Psoas muscle (tissue), 8 donors: ENCODE data around the gene GLB1L3. TPM values are rescaled to one million over a fixed set of nuclear protein-coding genes. Genes with fewer than 3 reads are reported as not detected.

Experiments used
- ATAC-seq, 4 donors: fragments of 200-7000 bp; cut with Tn5 transposase; one replicate each; pipeline ENCODE4 v1.9.1; 2020; ENCODE audit warnings: moderate library complexity in 3 of 4, mild to moderate bottlenecking in 2 of 4
- DNase-seq, 2 donors: peaks; one replicate each; pipeline ENCODE4 v3.0.0-alpha.2; 2020
- H3K27ac ChIP-seq: fragments of 200-600 bp; one replicate; pipeline ENCODE4 v1.8.0; 2022
- H3K27me3 ChIP-seq, 3 donors: fragments of 200-600 bp in 1 of 3; one replicate each; pipeline versions ENCODE4 v1.6.1 to v1.8.0; 2013 to 2022; ENCODE audit warnings: low read length in 2 of 3, mild to moderate bottlenecking in 2 of 3, moderate library complexity in 1 of 3; ENCODE audit not compliant: insufficient read depth in 3 of 3
- H3K36me3 ChIP-seq, 2 donors: fragments of 200-600 bp in 1 of 2; one replicate each; pipeline versions ENCODE4 v1.6.1 to v1.8.0; 2013 to 2022; ENCODE audit warnings: low read depth in 1 of 2, mild to moderate bottlenecking in 1 of 2, moderate library complexity in 1 of 2; ENCODE audit not compliant: insufficient read depth in 1 of 2
- H3K4me1 ChIP-seq: fragments of 200-600 bp; one replicate; pipeline ENCODE4 v1.8.0; 2022
- H3K4me3 ChIP-seq: fragments of 200-600 bp; one replicate; pipeline ENCODE4 v1.8.0; 2022; ENCODE audit warnings: mild to moderate bottlenecking
- H3K9me3 ChIP-seq: fragments of 200-600 bp; one replicate; pipeline ENCODE4 v1.8.0; 2022
- CTCF ChIP-seq: fragments of 200-600 bp; IDR thresholded peaks from one replicate; pipeline ENCODE4 v1.8.0; 2022; ENCODE audit warnings: antibody characterized with exemption
- WGBS, 3 donors: extraction: QIAGEN DNeasy Blood & Tissue Kit; methylation state at CpG; one replicate each; pipeline versions ENCODE4 v1.1.6 to v1.1.7; 2013; 5-methylcytosine and 5-hydroxymethylcytosine counted together
- intact Hi-C, 2 donors: fragments of 100-400 bp; cut with DNase I; formaldehyde crosslinking; loops; one replicate each; pipeline versions ENCODE4 v1.11.0 to v1.14.2; 2022
- polyA plus RNA-seq, 3 donors: library from polyadenylated mRNA; stranded (reverse); fragments of 200-250 nt; gene quantifications; one replicate each; pipeline ENCODE4 v1.2.3, GENCODE V29; 2013
- total RNA-seq, 4 donors: library from RNA; stranded (reverse); fragmentation: NEBNext Ultra II Directional in 2 of 4; extraction: Animal tissue kit (Norgen Biotek cat#: 25700) in 2 of 4; gene quantifications; one replicate each; pipeline versions ENCODE4 v1.2.1 to v1.2.4, GENCODE V29; 2021 to 2023
- donor health status: healthy with polysubstance abuse.
- donor health status: DM: no; HTN: no; CAD: no; lungs with moderate emphysema.
- donor health status: Bipolar disorder and iron deficiency.
- donor health status: healthy.
- donor health status: DM: yes; HTN: yes; CAD: no.
- donor health status: DM: no; HTN: no; CAD: no.
- donor health status: DM: no; HTN: no; CAD: no.
- donor health status: DM: yes; HTN: yes; CAD: no.

Gene GLB1L3
- total and polyA plus RNA-seq, 7 donors = not detected

GRCh38 chr11:134293119-134294113, 17.2 kb downstream of the GLB1L3 start:
- 75 to 84% (median 76%) methylated on average over 20 of the region's 20 CpGs for WGBS, 3 donors
- H3K4me3 ChIP-seq = no peak overlapping the region
- H3K36me3 ChIP-seq = no peaks in the 10 kb centered on the region
- H3K9me3 ChIP-seq = no peaks in the 10 kb centered on the region
- peaks cover 0 to 4% (median 0%) of the 10 kb centered on the region in 3 donors for H3K27me3 ChIP-seq
- no peak overlapping the region for H3K27ac ChIP-seq
- DNase-seq (no peak), ATAC-seq (no peak)
- intact Hi-C loops = no loop called here
- no peak for TF ChIP-seq CTCF
- H3K4me1 ChIP-seq = no peaks in the 10 kb centered on the region

DNA sequence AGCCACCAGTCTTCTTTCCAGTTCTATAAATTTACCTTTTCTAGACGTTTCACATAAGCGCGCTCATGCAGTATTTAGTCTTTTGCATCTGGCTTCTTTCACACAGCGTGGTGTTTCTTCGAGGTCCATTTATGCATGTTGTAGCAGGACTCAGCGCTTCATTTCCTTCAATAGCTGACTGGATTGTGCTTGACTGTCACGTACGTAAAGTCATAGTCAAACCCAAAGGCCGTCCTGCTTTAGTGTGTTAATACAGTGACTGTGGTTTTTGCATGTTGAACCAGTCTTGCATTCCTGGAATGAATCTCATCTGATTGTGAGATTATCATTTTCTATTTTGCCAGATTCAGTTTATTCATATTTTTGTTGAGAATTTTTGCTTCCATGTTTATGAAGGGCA, 18.5 kb downstream of the GLB1L3 start:
- ATAC-seq (no peak), DNase-seq (no peak)
- Histone ChIP-seq H3K4me1 (no peaks in the 10 kb centered on the region), H3K27ac (no peak overlapping the region), H3K9me3 (no peaks in the 10 kb centered on the region), H3K27me3 (peaks cover 0 to 6% (median 0%) of the 10 kb centered on the region in 3 donors), H3K4me3 (no peak overlapping the region), H3K36me3 (no peaks in the 10 kb centered on the region)
- intact Hi-C loops = no loop called here
- TF ChIP-seq CTCF = no peak
- 67 to 84% (median 78%) methylated on average over 9 of the region's 9 CpGs for WGBS, 3 donors

GRCh38 chr11:134312223-134312622, 36.0 kb downstream of the GLB1L3 start:
- H3K4me3 ChIP-seq = no peak overlapping the region
- WGBS, 3 donors = 84 to 87% (median 85%) methylated on average over 12 of the region's 12 CpGs
- intact Hi-C loops = no loop called here

DNA sequence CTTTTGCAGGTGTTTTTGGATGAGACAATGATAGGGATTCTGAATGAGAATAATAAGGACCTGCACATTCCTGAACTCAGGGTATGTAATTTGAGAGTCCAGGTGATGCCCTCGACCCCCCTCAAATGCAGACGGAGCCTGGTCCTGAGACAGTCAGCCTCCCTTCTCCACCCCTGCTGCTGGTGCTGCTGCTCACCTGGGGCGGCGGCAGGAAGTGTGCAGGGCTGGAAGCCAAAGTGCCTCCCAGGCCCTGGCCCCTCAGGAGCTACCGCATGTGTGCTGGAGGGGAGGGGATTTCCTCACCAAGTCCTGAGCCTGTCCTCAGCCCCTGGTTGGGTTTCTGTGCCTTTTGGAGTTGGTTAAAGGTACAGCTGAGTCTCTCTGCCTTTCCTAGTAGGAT, 36.6 kb downstream of the GLB1L3 start:
- no peak for DNase-seq
- H3K27me3 ChIP-seq = no peaks in the 10 kb centered on the region
- WGBS, 3 donors = 46 to 70% (median 65%) methylated on average over 5 of the region's 5 CpGs
- H3K36me3 ChIP-seq = no peaks in the 10 kb centered on the region
- no peak overlapping the region for H3K4me3 ChIP-seq
- H3K27ac ChIP-seq = no peak overlapping the region
- intact Hi-C loops = no loop called here
- H3K4me1 ChIP-seq = no peaks in the 10 kb centered on the region
- ATAC-seq = no peak
- TF ChIP-seq CTCF = no peak
- peaks cover 6% of the 10 kb centered on the region for H3K9me3 ChIP-seq

More at GRCh38 chr11:134312223-134312622, 36.0 kb downstream of the GLB1L3 start:
- no peak for TF ChIP-seq CTCF
- no peaks in the 10 kb centered on the region for H3K36me3 ChIP-seq
- H3K4me1 ChIP-seq = no peaks in the 10 kb centered on the region
- H3K27me3 ChIP-seq = no peaks in the 10 kb centered on the region
- no peaks in the 10 kb centered on the region for H3K9me3 ChIP-seq
- ATAC-seq = no peak
- DNase-seq = no peak
- H3K27ac ChIP-seq = no peak overlapping the region
